HCT116 (cell line): ENCODE results near the gene CDK11B. TPM values are rescaled to one million over a fixed set of nuclear protein-coding genes. Genes with fewer than 3 reads are reported as not detected.

Source experiments
- ATAC-seq: fragments of 200-7000 bp; cut with Tn5 transposase; 2 replicates; pipeline ENCODE4 v1.9.1; 2020; ENCODE audit warnings: mild to moderate bottlenecking, moderate library complexity
- BruUV-seq: library from RNA; stranded (reverse); fragments of 400-500 nt; replicated peaks from 2 replicates; lab custom pipeline; 2021; lab: Mats Ljungman, UMichigan
- CTCF ChIA-PET: fragments of 300-600 bp; sonication (Branson Sonifier 250); formaldehyde crosslinking; loops from one replicate; lab custom pipeline; 2021; ENCODE audit warnings: antibody characterized with exemption; lab: Charles Lee
- POLR2A ChIA-PET: fragments of 300-600, 350-600 bp; sonication (Branson Sonifier 250); formaldehyde crosslinking; loops from one replicate; lab custom pipeline; 2021; ENCODE audit warnings: antibody characterized with exemption; lab: Charles Lee
- RAD21 ChIA-PET, 2 experiments: fragments of 300-600 bp; sonication (Branson Sonifier 250); formaldehyde crosslinking; loops; one replicate each; lab custom pipeline; 2023; ENCODE audit warnings: low total read pairs in 2 of 2; ENCODE audit not compliant: uncharacterized antibody in 2 of 2, unreplicated experiment in 2 of 2, low non-redundant PET in 1 of 2; lab: Charles Lee
- DNase-seq: peaks from one replicate; pipeline ENCODE4 v3.0.0-alpha.2; 2010; ENCODE audit warnings: low read depth, low spot score
- H2AFZ ChIP-seq: fragments of 200-600 bp; shearing (Covaris generic), sonication (generic); 2 replicates; pipeline ENCODE4 v1.6.1; 2017; ENCODE audit warnings: low read depth, mixed run types, mixed read lengths, antibody characterized with exemption, low read length; ENCODE audit not compliant: poor library complexity, severe bottlenecking
- H3K27ac ChIP-seq: 2 replicates; pipeline ENCODE4 v1.5.1; 2012; ENCODE audit warnings: low read depth, low read length
- H3K27me3 ChIP-seq: fragments of 200-600 bp; sonication (generic); 2 replicates; pipeline ENCODE4 v1.6.1; 2016; ENCODE audit warnings: mixed run types, low read length, mixed read lengths; ENCODE audit not compliant: insufficient read depth
- H3K36me3 ChIP-seq, 2 experiments: fragments of 200-500 bp in 1 of 2; fragments of 200-600 bp in 1 of 2; sonication (Bioruptor generic) in 1 of 2; sonication (generic) in 1 of 2; 2 replicates each; pipeline versions ENCODE4 v1.5.1 to v1.6.1; 2014 to 2016; ENCODE audit warnings: low read length in 2 of 2, inconsistent platforms in 1 of 2, mixed read lengths in 1 of 2, mixed run types in 1 of 2; ENCODE audit not compliant: insufficient read depth in 2 of 2, control insufficient read depth in 1 of 2
- H3K4me1 ChIP-seq, 2 experiments: fragments of 200-600 bp in 1 of 2; sonication (generic) in 1 of 2; 2 replicates each; pipeline versions ENCODE4 v1.5.1 to v1.6.1; 2012 to 2017; ENCODE audit warnings: low read length in 2 of 2, inconsistent platforms in 1 of 2, mild to moderate bottlenecking in 1 of 2, mixed read lengths in 1 of 2, mixed run types in 1 of 2, moderate library complexity in 1 of 2; ENCODE audit not compliant: insufficient read depth in 2 of 2, control insufficient read depth in 1 of 2
- H3K4me2 ChIP-seq: fragments of 200-600 bp; sonication (generic); 2 replicates; pipeline ENCODE4 v1.6.1; 2017; ENCODE audit warnings: mixed run types, low read length, mixed read lengths
- H3K4me3 ChIP-seq, 2 experiments: fragments of 200-600 bp in 1 of 2; sonication (generic) in 1 of 2; replicated peaks in 1 of 2; 2 replicates each; pipeline ENCODE4 v1.5.1; 2011 to 2016; ENCODE audit warnings: low read length in 2 of 2, control low read depth in 1 of 2, low read depth in 1 of 2, mild to moderate bottlenecking in 1 of 2, mixed read lengths in 1 of 2, mixed run types in 1 of 2
- H3K79me2 ChIP-seq: fragments of 200-600 bp; sonication (generic); 2 replicates; pipeline ENCODE4 v1.6.1; 2017; ENCODE audit warnings: mild to moderate bottlenecking, mixed run types, low read length, moderate library complexity, mixed read lengths; ENCODE audit not compliant: insufficient read depth
- H3K9ac ChIP-seq: fragments of 200-600 bp; sonication (generic); 2 replicates; pipeline ENCODE4 v1.6.1; 2016; ENCODE audit warnings: low read length, mixed read lengths
- H3K9me2 ChIP-seq: fragments of 200-600 bp; sonication (generic), shearing (Covaris generic); 2 replicates; pipeline ENCODE4 v1.6.1; 2017; ENCODE audit warnings: mixed run types, mild to moderate bottlenecking, moderate library complexity; ENCODE audit not compliant: insufficient read depth
- H3K9me3 ChIP-seq, 2 experiments: fragments of 200-500 bp in 1 of 2; fragments of 200-600 bp in 1 of 2; sonication (Bioruptor generic) in 1 of 2; sonication (generic) in 1 of 2; 2 replicates each; pipeline ENCODE4 v1.6.1; 2014 to 2017; ENCODE audit warnings: low read length in 2 of 2, mixed read lengths in 2 of 2, inconsistent platforms in 1 of 2, low read depth in 1 of 2, mild to moderate bottlenecking in 1 of 2, mixed run types in 1 of 2, moderate library complexity in 1 of 2; ENCODE audit not compliant: control insufficient read depth in 1 of 2, insufficient read depth in 1 of 2
- H4K20me1 ChIP-seq: fragments of 200-600 bp; sonication (generic), shearing (Covaris generic); 2 replicates; pipeline ENCODE4 v1.6.1; 2017; ENCODE audit warnings: mixed run types, mild to moderate bottlenecking, moderate library complexity; ENCODE audit not compliant: insufficient read depth
- CBX3 ChIP-seq: IDR thresholded peaks from 2 replicates; pipeline ENCODE4 v1.6.1; 2012; ENCODE audit warnings: low read depth
- EZH2 ChIP-seq: fragments of 200-600 bp; sonication (generic); IDR thresholded peaks from 2 replicates; pipeline ENCODE4 v1.6.1; 2017; ENCODE audit warnings: antibody characterized with exemption, mixed run types
- EZH2phosphoT487 ChIP-seq: fragments of 200-600 bp; IDR thresholded peaks from 2 replicates; pipeline ENCODE4 v1.6.1; 2018; ENCODE audit warnings: antibody characterized with exemption, borderline replicate concordance
- POLR2A ChIP-seq: IDR thresholded peaks from 2 replicates; pipeline ENCODE4 v1.7.0; 2011; ENCODE audit warnings: borderline replicate concordance; ENCODE audit not compliant: insufficient read depth, insufficient read length; ENCODE audit errors: extremely low read depth
- RAD21 ChIP-seq: IDR thresholded peaks from 2 replicates; pipeline ENCODE4 v1.6.1; 2012; ENCODE audit warnings: low read depth, mild to moderate bottlenecking
- TCF7L2 ChIP-seq: IDR thresholded peaks from 2 replicates; pipeline ENCODE4 v1.7.0; 2011; ENCODE audit warnings: borderline replicate concordance, inconsistent platforms; ENCODE audit not compliant: insufficient read depth, insufficient read length; ENCODE audit errors: extremely low read depth
- YY1 ChIP-seq: IDR thresholded peaks from 2 replicates; pipeline ENCODE4 v1.6.1; 2011; ENCODE audit warnings: low read length, low read depth, moderate library complexity, mild to moderate bottlenecking; ENCODE audit not compliant: insufficient replicate concordance; ENCODE audit errors: extremely low read depth
- ZFX ChIP-seq: fragments of 450-650 bp; IDR thresholded peaks from 2 replicates; pipeline ENCODE4 v1.6.1; 2017
- ZNF274 ChIP-seq: fragments of 200-500 bp; sonication (Bioruptor generic); IDR thresholded peaks from 2 replicates; pipeline ENCODE4 v1.6.1; 2014; ENCODE audit warnings: mild to moderate bottlenecking, low read depth, low read length, inconsistent platforms
- intact Hi-C: fragments of 100-400 bp; cut with micrococcal nuclease; formaldehyde crosslinking; loops from 2 replicates; pipeline ENCODE4 v1.10.0; 2022
- total RNA-seq: library from RNA; stranded (reverse); gene quantifications from one replicate; pipeline ENCODE4 v1.2.1, GENCODE V29; 2021; ENCODE audit not compliant: unreplicated experiment
- TF ChIP-seq, protein P1 (sequence below): IDR thresholded peaks from 2 replicates; pipeline ENCODE4 v1.6.1; 2012
- TF ChIP-seq, protein P2 (sequence below): IDR thresholded peaks from 2 replicates; pipeline ENCODE4 v1.6.1; 2012
- TF ChIP-seq, protein P3 (sequence below), 3 experiments: fragments of 200-600 bp in 1 of 3; sonication (generic) in 1 of 3; IDR thresholded peaks in 2 of 3; conservative IDR thresholded peaks in 1 of 3; 2 replicates each; pipeline ENCODE4 v1.5.1; 2012 to 2017; ENCODE audit warnings: low read depth in 2 of 3, low read length in 2 of 3, antibody characterized with exemption in 1 of 3, borderline replicate concordance in 1 of 3, control low read depth in 1 of 3, mild to moderate bottlenecking in 1 of 3, mixed read lengths in 1 of 3, mixed run types in 1 of 3, moderate library complexity in 1 of 3; ENCODE audit not compliant: insufficient read depth in 1 of 3

CDK11B gene
- total RNA-seq, 1 experiment from 2014 or later, result 31.5 TPM

DNA sequence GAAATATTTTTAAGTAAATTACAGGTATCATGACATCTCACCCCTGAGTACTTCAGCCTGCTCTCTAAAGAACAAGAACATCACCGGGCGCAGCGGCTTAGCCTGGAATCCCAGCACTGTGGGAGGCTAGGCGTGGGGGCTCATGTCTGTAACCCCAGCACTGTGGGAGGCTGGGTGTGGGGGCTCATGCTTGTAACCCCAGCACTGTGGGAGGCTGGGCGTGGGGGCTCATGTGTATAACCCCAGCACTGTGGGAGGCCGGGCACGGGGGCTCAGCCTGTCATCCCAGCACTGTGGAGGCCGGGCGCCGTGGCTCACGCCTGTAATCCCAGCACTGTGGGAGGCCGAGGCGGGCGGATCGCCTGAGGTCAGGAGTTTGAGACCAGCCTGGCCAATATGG lies 7.7 kb upstream of the CDK11B start:
- Histone ChIP-seq H3K4me2 (no peak overlapping the region), H2AFZ (no peak overlapping the region), H3K36me3 (peaks cover 0 to 7% of the 10 kb centered on the region in 2 experiments; a peak in 3 of 4 replicates), H3K27me3 (no peaks in the 10 kb centered on the region)
- BruUV-seq, result no TSS peak
- TF ChIP-seq TCF7L2, result no peak
- no peak for TF ChIP-seq EZH2phosphoT487
- TF ChIP-seq ZNF274, result no peak
- no peak for TF ChIP-seq ZFX
- TF ChIP-seq CBX3, result no peak
- TF ChIP-seq, protein P1, sequence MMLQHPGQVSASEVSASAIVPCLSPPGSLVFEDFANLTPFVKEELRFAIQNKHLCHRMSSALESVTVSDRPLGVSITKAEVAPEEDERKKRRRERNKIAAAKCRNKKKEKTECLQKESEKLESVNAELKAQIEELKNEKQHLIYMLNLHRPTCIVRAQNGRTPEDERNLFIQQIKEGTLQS, result no peak
- no peak for TF ChIP-seq EZH2
- no peak for TF ChIP-seq YY1
- no peak for TF ChIP-seq POLR2A
- TF ChIP-seq, all 23 proteins: peak for 0
- Histone ChIP-seq H3K4me1 (no peaks in the 10 kb centered on the region), H3K4me3 (no peak overlapping the region), H3K9me3 (no peaks in the 10 kb centered on the region), H4K20me1 (no peaks in the 10 kb centered on the region), H3K9ac (no peak overlapping the region), H3K27ac (no peak overlapping the region), H3K79me2 (no peaks in the 10 kb centered on the region), H3K9me2 (no peaks in the 10 kb centered on the region)
- RAD21 ChIA-PET, result no interaction called here
- POLR2A ChIA-PET, result no interaction called here
- ATAC-seq (no peak), DNase-seq (no peak)
- CTCF ChIA-PET, result no interaction called here
- intact Hi-C loops, result no loop called here

DNA sequence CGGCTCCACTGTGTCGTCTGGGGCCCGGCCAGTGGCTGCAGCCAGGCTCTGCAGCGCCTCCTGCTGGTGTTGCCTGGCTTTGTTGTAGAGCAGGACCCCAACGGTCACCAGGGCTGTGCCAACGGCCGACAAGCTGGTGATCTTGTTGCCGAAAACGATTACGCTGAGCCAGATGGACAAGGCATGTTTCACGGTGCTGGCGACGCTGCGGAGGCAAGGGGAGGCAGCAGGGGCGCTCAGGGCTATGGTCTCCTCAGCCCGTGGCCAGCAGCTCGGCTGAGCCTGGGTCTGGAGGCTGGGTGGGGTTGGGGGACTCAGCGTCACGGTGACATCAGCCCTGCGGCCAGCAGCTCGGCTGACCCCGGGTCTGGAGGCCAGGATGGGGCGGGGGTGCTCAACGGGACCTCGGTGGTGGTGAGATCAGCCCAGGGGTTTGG lies 7.0 kb upstream of the CDK11B start:
- H3K79me2 ChIP-seq, result no peaks in the 10 kb centered on the region
- H3K9me2 ChIP-seq, result no peaks in the 10 kb centered on the region
- CTCF ChIA-PET, result interaction anchor here (1.0 kb wide), 1 partner anchor 37 kb away, joined by 3 read pairs; no protein-coding TSS in a partner anchor
- ATAC-seq, result peak; percentile 69
- H3K27ac ChIP-seq, result no peak overlapping the region
- no peaks in the 10 kb centered on the region for H3K27me3 ChIP-seq
- no peak overlapping the region for H2AFZ ChIP-seq
- intact Hi-C loops, result no loop called here
- H3K9me3 ChIP-seq, result no peaks in the 10 kb centered on the region
- no peaks in the 10 kb centered on the region for H4K20me1 ChIP-seq
- no peak overlapping the region for H3K9ac ChIP-seq
- TF ChIP-seq RAD21, result 0 out of 2 replicates have a peak, but pooled peaks have one; percentile 17
- TF ChIP-seq, protein P2, sequence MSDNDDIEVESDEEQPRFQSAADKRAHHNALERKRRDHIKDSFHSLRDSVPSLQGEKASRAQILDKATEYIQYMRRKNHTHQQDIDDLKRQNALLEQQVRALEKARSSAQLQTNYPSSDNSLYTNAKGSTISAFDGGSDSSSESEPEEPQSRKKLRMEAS, result no peak
- TF ChIP-seq, protein P3, sequence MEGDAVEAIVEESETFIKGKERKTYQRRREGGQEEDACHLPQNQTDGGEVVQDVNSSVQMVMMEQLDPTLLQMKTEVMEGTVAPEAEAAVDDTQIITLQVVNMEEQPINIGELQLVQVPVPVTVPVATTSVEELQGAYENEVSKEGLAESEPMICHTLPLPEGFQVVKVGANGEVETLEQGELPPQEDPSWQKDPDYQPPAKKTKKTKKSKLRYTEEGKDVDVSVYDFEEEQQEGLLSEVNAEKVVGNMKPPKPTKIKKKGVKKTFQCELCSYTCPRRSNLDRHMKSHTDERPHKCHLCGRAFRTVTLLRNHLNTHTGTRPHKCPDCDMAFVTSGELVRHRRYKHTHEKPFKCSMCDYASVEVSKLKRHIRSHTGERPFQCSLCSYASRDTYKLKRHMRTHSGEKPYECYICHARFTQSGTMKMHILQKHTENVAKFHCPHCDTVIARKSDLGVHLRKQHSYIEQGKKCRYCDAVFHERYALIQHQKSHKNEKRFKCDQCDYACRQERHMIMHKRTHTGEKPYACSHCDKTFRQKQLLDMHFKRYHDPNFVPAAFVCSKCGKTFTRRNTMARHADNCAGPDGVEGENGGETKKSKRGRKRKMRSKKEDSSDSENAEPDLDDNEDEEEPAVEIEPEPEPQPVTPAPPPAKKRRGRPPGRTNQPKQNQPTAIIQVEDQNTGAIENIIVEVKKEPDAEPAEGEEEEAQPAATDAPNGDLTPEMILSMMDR (IDR thresholded peaks at IDR 0.05 in 2 of 3, conservative IDR thresholded peaks at IDR 0.05 in 1 of 3; ENCODE audit: borderline replicate concordance in 1 of 3, insufficient read depth in 1 of 3, low read depth in 2 of 3, low read length in 2 of 3), result peak in 2 of 3 experiments; percentile 63 to 67; a peak in 4 of 6 replicates
- POLR2A ChIA-PET, result no interaction called here
- no peaks in the 10 kb centered on the region for H3K4me1 ChIP-seq
- H3K4me2 ChIP-seq, result no peak overlapping the region
- H3K4me3 ChIP-seq, result no peak overlapping the region
- H3K36me3 ChIP-seq, result peaks cover 0 to 7% of the 10 kb centered on the region in 2 experiments; a peak in 3 of 4 replicates
- no peak for DNase-seq
- RAD21 ChIA-PET, result no interaction called here
- BruUV-seq, result no TSS peak
